ENCODE measurements around the gene SPINDOC.
"Not testable (repeated sequence)": the region's sequence is repeated elsewhere in the genome, so short reads cannot be mapped to it uniquely, and the experiment has no call there.

Gene SPINDOC

DNA sequence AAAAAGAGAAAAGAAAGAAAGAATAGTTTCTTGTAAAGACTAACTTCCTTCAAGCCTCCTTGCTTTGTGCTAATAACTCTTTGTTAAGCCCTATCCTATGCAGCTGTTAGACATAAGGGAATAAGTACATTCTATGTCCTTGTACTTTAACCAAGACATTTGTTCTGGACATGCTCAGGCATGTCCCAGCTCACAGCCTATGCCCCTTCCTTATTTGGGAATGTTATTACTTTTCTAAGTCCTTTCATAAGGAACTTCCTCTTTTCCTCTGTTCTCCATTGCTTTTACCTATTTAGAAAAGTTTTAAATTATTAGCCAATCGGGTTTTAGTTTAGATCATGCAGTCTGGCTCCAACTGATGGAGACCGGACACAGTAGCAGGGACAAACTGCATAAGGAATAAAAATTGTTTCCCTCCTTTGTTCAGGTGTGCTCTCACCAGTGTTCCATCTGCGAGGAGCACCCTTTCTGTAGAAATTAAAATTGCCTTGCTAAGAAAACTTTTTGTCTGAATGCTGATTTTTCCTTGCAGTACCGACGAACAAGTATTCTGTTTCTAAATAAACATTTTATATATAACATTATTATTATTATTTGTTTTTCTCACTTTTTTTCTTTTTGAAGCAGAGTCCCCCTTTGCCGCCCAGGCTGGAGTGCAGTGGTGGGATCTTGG lies 21.6 kb upstream of the SPINDOC start:
- DNase-seq: no peak

DNA sequence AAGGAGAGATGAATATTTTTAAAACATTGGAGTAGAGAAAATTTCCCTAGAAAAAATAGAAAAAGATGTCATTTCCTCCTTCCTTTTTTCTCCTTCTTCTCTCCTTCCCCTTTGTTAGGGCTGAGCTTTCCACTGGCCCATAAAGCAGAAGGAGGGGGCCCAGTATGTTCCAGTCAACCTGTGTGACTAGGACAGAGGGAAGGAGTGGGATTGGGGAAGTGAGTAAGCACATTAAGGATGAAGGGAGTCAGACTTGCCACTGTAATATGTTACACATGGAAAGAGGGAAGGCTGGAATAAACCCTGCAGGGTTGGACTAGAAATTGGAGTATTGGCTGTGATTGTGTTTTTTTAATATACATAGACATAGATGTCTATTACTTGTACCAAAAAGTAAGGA lies 20.1 kb upstream of the SPINDOC start:
- no peak for DNase-seq

DNA sequence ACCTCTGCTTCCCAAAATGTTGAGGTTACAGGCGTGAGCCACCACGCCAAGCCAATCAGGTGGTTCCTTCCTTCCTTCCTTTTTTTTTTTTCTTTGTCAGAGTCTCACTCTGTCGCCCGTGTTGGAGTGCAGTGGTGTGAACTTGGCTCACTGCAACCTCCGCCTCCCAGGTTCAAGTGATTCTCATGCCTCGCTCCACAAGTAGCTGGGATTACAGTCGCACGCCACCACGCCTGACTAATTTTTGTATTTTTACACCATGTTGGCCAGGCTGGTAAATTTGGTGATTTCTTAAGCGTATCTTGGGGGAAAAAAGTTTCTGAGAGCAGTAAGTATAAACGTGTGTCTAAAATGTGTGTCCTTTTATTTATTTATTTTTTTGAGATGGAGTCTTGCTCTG lies 18.2 kb upstream of the SPINDOC start:
- DNase-seq: no peak

DNA sequence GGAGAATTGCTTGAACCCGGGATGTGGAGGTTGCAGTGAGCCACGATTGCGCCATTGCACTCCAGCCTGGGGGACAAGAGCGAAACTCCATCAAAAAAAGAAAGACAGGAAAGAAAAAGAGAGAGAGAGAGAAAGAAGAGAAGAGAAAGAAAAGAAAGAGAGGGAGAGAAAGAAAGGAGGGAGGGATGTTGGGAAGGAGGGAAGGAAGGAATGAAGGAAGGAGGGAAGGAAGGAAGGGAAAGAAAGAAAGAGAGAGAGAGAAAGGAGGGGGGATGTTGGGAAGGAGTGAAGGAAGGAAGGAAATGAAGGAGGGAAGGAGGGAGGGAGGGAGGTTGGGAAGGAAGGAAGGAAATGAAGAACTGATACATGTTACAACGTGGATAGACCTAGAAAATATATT lies 12.3 kb upstream of the SPINDOC start:
- DNase-seq: no peak

DNA sequence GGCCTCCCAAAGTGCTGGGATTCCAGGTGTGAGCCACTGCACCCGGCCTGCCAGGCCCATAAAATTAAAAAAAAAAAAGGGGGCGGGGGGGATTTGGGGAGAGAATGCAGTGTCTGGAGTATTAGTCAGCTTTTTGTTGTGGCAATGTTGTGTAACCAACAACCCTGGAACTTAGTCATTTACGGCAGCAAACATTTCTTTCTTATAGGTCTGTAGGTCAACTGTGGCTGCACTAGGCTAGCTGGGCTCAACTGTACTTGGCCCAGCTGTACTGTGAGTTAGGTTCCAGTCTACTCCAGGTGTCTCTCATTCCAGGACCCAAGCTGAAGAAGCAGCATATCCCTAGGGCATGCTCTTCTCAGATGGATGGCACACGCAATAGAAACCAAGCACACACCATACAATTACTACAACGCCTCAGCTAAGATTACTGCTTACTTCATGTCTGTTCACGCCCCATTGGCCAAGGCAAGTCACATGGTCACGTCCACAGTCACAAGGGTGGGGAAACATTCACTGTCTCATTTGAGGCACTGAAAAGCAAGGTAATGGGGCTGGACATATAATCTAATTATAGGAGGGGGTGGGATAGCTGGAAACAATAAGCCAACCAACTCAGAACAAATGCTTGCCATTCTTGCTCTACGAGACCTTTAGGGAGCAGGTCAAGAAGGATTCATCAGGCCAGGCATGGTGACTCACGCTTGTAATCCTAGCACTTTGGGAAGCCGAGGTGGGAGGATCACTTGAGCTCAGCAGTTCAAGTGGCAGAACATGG lies 10.4 kb upstream of the SPINDOC start:
- no peak for DNase-seq

DNA sequence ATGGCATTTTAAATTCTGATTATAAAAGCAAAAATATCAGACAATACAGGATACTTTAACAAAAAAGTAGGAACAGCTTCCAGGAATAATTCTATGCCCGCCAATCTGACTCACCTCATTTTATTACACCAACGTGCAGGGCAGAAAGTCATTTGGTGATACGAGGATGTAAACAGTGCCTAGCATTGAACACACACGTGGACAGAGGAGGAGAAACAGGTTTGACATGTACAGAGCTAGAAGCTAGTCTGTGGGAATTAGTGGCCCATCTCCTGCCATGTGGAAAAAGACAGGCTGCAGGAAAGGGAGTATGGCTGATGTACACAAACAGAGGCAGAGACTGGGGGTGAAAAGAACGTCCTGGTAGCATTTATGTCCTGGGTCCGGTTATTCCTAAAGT lies 9.0 kb upstream of the SPINDOC start:
- DNase-seq: no peak

DNA sequence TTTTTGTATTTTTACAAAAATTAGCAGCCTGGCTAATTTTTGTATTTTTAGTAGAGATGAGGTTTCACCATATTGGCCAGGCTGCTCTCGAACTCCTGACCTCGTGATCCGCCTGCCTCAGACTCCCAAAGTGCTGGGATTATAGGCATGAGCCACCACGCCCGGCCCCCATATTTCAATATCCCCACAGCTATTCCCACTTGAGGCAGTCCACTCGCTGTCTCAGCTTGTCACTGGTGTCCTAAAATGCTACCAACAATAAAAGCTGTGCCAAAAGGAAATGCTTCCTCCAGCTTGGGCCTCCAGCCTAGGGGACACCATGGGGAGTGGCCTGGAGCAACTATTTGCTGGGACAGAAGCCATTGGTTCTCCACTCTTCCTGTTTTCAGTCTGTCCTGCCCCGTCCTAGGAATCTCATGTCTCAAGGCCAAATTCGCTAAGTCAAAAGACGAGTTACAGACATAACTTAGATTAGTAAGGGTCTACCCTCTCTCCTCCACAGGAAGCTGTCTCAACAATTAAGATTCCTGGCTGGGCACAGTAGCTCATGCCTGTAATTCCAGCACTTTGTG lies 7.3 kb upstream of the SPINDOC start:
- peak; percentile 30 for DNase-seq

DNA sequence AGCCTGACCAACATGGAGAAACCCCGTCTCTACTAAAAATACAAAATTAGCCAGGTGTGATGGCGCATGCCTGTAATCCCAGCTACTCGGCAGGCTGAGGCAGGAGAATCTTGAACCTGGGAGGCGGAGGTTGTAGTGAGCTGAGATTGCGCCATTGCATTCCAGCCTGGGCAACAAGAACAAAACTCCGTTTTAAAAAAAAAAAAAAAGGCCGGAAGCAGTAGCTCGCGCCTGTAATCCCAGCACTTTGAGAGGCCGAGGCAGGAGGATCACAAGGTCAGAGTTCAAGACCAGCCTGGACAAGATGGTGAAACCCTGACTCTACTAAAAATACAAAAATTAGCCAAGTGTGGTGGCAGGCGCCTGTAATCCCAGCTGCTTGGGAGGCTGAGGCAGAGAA lies 2.9 kb upstream of the SPINDOC start:
- DNase-seq: not testable (repeated sequence)

DNA sequence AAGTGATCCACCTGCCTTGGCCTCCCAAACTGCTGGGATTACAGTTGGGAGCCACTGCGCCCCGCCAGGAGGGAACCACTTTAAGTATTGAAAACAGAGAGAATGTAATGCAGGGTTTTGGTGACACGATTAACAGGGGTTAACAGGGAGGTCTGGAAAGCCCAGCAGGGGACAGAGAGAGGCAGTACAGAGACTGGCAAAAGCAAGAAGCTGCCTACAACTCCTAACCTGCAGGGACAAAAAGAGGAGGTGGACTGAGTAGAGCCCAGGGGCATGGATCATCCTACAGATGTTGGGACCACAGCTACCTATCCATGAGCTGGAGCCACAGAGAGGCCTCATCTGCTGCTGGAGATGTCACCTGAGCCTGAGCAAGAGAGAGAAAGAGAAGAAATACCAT lies 1.7 kb upstream of the SPINDOC start:
- DNase-seq: no peak

DNA sequence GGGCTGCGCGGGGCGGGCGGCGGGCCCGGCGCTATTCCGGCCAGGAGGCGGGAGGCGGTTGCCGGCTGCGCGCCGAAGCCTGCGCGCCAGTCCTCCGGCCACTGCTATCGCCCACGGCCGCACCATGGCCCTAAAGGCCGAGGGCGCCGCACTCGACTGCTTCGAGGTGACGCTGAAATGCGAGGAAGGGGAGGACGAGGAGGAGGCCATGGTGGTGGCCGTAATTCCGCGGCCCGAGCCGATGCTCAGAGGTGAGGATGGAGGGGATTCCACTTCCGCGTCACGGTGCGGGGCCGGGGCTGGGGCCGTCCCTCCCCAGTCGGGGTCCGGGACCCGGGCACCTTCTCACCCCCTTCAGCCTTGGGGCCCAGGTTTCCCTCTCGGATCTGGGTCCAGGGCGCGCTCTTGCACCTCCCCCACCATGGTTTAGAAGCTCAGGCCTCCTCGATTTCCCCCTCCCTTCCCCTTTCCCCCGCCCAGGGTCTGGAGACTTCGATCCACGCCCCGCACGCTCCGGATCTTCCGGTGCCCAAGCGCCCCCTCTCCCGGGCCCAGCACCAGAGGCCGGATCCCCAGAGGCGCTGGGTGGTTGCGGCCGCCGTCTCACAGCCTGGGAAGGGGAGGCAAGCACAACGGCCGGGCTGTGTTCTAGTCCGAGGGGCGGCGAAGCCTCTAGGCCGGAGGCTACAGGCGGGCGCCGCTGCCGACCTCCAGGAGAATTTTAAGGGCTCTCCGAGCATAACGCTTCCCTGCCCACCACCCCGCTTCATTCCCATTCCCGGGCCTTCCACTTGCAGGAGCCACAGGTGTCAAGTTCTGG lies 517 bp downstream of the SPINDOC start:
- DNase-seq: peak; percentile 67

DNA sequence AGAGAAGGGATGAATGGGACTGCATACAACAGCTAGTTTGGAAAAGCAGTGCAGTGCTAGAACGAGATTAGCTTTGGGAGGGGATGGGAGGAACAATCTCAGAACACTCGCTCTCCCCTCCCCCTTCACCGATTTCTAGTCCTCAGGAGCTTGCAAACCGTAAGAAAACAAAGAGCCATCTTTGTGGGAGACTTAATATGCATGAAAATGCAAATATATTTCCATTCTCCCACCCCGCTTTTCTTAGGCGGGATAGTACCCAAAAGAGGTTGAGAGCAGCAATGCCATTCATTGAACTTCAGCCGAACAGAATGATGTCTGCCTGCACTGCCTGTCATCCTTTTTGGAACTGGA lies 1.1 kb downstream of the SPINDOC start:
- no peak for DNase-seq

DNA sequence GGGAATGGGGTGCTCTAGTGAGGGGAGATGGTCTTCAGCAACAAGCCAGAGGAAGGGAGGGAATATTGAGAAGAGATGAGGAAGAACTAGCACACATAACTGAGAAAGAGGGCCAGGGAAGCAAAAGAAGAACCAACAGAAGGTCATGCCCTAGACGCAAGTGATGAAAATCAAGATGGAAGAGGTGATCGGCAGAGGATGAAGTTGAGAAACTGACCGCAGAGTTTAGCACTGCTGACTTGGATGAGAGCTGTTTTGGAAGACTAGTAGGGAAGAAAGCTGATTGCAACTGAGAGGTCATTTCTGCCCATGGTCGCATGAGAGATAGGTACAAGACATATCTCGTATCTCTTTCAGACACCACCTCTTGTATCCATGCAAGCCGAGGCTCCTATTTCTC lies 2.9 kb downstream of the SPINDOC start:
- DNase-seq: no peak

DNA sequence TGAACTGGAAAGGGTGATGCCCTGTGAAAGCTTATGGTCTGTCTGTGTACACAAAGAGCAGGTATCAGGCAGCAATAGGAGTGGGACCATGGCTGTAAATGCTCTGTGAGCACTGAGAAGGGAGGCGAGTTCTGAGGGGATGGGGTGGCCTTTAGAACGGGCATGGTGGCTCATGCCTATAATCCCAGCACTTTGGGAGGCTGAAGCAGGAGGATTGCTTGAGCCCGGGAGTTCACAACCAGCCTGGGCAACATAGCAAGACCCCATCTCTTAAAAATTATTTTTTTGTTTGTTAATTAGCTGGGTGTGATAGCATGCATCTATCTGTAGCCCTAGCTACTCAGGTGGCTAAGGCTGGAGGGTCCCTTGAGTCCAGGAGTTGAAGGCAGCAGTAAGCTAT lies 3.5 kb downstream of the SPINDOC start:
- DNase-seq: no peak

DNA sequence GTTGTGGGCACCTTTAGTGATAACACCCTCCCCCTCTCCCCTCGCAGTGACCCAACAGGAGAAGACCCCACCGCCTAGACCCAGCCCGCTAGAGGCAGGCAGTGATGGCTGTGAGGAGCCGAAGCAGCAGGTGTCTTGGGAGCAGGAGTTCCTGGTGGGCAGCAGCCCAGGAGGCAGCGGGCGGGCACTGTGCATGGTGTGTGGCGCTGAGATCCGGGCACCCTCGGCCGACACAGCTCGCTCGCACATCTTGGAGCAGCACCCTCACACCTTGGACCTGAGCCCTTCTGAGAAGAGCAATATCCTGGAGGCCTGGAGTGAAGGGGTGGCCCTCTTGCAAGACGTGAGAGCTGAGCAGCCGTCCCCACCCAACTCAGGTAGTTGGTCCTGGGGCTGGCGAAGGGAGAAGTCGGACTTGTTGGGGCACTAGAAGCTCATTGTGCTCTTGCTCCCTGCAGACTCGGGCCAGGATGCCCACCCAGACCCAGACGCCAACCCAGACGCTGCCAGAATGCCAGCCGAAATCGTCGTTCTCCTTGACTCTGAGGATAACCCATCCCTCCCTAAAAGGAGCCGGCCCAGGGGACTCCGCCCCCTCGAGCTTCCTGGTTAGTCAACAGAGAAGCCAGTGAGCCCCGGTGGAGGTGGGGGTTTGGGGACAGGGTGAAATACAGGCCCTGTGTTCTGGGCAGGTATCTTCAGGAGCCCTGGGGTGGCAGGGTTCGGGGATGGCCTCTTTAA lies 4.7 kb downstream of the SPINDOC start:
- DNase-seq: no peak

DNA sequence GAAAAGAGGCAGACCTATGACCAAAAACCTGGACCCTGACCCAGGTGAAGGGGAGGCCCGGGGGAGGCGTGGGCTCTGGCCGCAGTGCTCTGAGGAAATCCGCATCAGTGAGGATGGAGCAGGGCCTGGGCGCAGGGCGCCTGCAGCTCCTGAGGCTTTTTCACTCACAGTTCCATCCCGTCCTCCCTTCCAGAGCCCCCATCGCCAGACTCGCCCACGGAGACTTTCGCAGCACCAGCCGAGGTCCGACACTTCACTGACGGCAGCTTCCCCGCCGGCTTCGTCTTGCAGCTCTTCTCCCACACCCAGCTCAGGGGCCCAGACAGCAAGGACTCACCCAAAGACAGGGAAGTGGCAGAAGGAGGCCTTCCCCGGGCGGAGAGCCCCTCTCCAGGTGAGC lies 5.4 kb downstream of the SPINDOC start:
- no peak for DNase-seq

DNA sequence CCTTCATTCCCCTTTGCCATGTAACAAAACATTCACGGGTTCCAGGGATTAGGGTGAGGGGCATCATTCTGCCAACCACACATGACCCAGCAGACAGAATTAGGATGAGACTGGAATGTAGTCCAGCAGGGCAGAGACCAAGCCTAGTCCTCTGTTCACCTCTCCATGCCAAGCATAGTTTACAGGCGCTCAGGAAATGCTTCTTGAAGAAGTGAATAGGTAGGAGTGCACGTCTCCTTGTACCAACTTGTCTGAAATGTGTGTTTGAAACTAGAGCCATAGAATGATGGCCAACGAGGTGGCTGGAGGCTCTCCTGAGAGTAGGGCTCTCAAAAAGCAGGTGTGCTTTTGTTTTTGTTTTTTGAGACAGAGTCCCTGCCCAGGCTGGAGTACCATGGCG lies 8.2 kb downstream of the SPINDOC start:
- no peak for DNase-seq

DNA sequence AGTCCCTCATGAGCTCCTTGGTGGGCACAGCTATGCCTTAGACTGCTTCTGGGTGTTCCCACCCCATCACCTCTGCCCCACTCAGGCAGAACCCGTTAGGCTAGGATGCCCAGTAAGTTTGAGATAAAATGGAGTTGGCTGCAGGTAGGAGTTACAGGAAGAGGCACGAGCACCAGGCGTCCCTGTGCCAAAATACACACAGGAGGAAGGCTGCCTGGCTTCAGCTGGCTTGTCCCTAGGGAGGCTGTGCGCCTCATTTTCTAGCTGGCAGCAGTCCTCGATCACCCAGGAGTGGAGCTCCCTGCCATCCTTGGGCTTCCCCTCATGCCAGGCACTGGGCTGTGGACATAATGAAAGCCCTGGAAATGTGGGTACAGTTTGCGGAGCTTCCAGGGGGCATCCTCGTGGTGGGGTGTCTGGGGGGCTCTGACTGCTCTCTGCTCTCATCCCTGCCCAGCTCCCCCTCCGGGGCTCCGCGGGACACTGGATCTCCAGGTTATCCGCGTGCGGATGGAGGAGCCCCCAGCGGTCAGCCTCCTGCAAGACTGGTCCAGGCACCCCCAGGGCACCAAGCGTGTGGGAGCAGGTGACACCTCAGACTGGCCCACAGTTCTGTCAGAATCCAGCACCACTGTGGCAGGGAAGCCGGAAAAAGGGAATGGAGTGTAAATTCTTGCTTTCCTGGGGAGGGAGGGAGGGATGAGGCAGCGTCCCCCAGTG lies 13.4 kb downstream of the SPINDOC start:
- DNase-seq: no peak

DNA sequence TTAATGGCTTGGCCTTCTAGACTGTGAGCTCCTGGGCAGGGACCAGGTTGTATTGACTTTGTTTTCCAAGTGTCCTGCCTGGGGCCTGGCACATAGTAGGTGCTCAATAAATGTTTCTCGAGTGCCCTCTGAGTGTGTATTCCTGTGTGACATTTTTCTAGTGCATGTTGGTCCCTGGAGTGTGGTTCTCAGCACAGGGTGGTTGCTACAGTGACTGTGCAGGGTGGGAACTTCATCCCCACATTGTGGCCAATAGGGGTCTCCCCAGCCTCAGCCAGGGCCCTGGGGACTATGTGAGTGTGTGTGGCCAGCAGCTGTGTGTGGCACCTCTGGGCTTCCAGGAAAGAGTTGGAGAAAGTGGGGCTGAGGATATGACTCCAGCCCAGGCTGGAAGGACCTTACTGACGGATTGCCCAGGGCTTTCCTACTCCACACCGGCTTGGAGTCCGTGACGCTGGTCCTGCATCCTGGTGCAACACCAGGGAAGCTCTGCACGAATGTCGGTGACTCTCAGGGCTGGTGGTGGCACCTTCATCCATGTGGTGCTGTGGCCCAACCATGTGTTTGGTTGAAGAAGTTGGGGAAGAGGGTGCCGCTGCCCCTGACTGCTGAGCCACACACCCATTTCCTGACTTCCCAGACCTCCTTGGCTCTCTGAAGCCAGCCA lies 16.7 kb downstream of the SPINDOC start:
- no peak for DNase-seq

DNA sequence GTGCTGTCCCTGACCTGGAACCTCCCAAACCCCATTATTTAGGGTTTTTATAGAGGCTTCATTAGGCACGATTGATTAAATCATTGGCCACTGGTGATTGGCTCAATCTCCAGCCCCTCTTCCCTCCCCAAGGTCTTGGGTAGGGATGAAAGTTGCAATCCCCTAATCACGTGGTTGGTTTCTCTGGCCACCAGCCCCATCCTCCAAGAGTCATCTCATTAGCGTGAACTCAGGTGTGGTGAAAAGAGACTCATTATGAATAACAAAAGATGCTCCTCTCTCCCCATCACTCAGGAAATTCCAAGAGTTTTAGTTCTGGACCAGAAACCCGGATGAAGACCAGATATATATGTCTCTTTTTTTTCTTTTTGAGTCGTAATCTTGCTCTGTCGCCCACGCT lies 18.1 kb downstream of the SPINDOC start:
- DNase-seq: no peak

DNA sequence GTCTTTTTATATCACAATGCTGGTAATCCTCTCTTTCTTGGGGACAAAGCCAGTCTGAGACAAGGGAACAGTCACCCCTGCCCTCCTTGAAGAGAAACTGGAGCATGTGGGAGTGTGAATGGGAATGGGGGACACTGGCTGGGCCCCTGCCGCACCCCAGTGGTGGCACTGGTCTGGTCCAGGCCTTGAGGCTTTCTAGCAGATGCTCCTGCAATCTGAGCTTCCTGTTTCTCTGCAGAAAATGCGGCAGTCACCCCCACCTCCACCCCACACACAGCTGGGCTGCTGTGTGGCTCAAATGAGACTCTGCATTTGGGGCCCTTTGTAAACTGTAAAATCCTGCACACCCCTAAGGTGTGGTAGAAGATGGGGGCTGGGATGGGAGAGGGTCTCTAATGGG lies 19.1 kb downstream of the SPINDOC start:
- DNase-seq: no peak

DNA sequence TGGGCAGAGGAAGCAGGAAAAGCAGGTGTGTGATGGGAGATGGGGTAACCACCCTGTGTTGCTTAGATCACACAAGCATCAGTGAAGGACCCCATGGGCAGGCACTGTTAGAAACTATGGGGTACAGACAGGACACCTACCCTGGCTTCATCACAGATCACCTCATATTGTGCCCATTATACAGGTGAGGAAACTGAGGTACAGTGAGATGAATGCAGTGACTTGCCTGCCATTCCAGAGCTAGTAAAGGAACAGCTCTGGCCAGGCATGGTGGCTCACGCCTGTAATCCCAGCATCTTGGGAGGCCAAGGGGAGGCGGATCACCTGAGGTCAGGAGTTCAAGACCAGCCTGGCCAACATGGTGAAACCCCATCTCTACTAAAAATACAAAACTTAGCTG lies 19.8 kb downstream of the SPINDOC start:
- DNase-seq: no peak
